Measurements from ENCODE around the gene CST3. TPM values are rescaled to one million over a fixed set of nuclear protein-coding genes. Genes with fewer than 3 reads are reported as not detected.

CST3 gene
- polyA plus RNA-seq, 2 donors: 262 to 448 TPM

GRCh38 chr20:23631981-23632710 is 5.6 kb downstream of the CST3 start:
- H3K27me3 ChIP-seq (ENCODE audit: control insufficient read depth in 1 of 2, insufficient read depth in 2 of 2, low read length in 2 of 2): no peaks in the 10 kb centered on the region
- peaks cover 11 to 30% of the 10 kb centered on the region in 2 donors for H3K4me1 ChIP-seq (ENCODE audit: control insufficient read depth in 2 of 2, insufficient read depth in 2 of 2, low read length in 1 of 2)
- 81% methylated on average over 12 of the region's 12 CpGs for WGBS, 2 donors
- H3K36me3 ChIP-seq (ENCODE audit: control insufficient read depth in 2 of 2, insufficient read depth in 2 of 2, low read length in 1 of 2): peaks cover 4 to 21% of the 10 kb centered on the region in 2 donors
- H3K4me3 ChIP-seq (ENCODE audit: low read depth in 1 of 2, low read length in 2 of 2): no peak overlapping the region
- no peak overlapping the region for H3K27ac ChIP-seq (ENCODE audit: low read depth in 2 of 2, low read length in 1 of 2)
- H3K9me3 ChIP-seq (ENCODE audit: control insufficient read depth in 2 of 2, insufficient read depth in 1 of 2, low read depth in 1 of 2, low read length in 1 of 2): no peaks in the 10 kb centered on the region

- Histone ChIP-seq H3K4me1 (ENCODE audit: control insufficient read depth in 2 of 2, insufficient read depth in 2 of 2, low read length in 1 of 2) (peaks cover 11 to 26% of the 10 kb centered on the region in 2 donors), H3K4me3 (ENCODE audit: low read depth in 1 of 2, low read length in 2 of 2) (no peak overlapping the region), H3K9me3 (ENCODE audit: control insufficient read depth in 2 of 2, insufficient read depth in 1 of 2, low read depth in 1 of 2, low read length in 1 of 2) (no peaks in the 10 kb centered on the region), H3K36me3 (ENCODE audit: control insufficient read depth in 2 of 2, insufficient read depth in 2 of 2, low read length in 1 of 2) (peaks cover 4 to 21% of the 10 kb centered on the region in 2 donors), H3K27ac (ENCODE audit: low read depth in 2 of 2, low read length in 1 of 2) (no peak overlapping the region), H3K27me3 (ENCODE audit: control insufficient read depth in 1 of 2, insufficient read depth in 2 of 2, low read length in 2 of 2) (no peaks in the 10 kb centered on the region)
- 93 to 94% methylated on average over 9 of the region's 9 CpGs for WGBS, 2 donors
These were observed 6.4 kb downstream of the CST3 start for GRCh38 chr20:23631226-23631822.

- Histone ChIP-seq H3K4me1 (ENCODE audit: control insufficient read depth in 2 of 2, insufficient read depth in 2 of 2, low read length in 1 of 2) (peaks cover 8 to 27% of the 10 kb centered on the region in 2 donors), H3K27me3 (ENCODE audit: control insufficient read depth in 1 of 2, insufficient read depth in 2 of 2, low read length in 2 of 2) (no peaks in the 10 kb centered on the region), H3K27ac (ENCODE audit: low read depth in 2 of 2, low read length in 1 of 2) (peak overlapping the region in 1 of 2 donors; percentile 60), H3K9me3 (ENCODE audit: control insufficient read depth in 2 of 2, insufficient read depth in 1 of 2, low read depth in 1 of 2, low read length in 1 of 2) (no peaks in the 10 kb centered on the region), H3K36me3 (ENCODE audit: control insufficient read depth in 2 of 2, insufficient read depth in 2 of 2, low read length in 1 of 2) (peaks cover 4 to 21% of the 10 kb centered on the region in 2 donors), H3K4me3 (ENCODE audit: low read depth in 1 of 2, low read length in 2 of 2) (no peak overlapping the region)
- WGBS, 2 donors: 92 to 95% methylated on average over 4 of the region's 4 CpGs
These were observed 7.3 kb downstream of the CST3 start for GRCh38 chr20:23630392-23630849.

- peak overlapping the region; percentile 18 to 84 for H3K27ac ChIP-seq (ENCODE audit: low read depth in 2 of 2, low read length in 1 of 2)
- no peak overlapping the region for H3K4me3 ChIP-seq (ENCODE audit: low read depth in 1 of 2, low read length in 2 of 2)
- H3K4me1 ChIP-seq (ENCODE audit: control insufficient read depth in 2 of 2, insufficient read depth in 2 of 2, low read length in 1 of 2): peaks cover 8 to 20% of the 10 kb centered on the region in 2 donors
- 70 to 72% methylated on average over 12 of the region's 12 CpGs for WGBS, 2 donors
- H3K9me3 ChIP-seq (ENCODE audit: control insufficient read depth in 2 of 2, insufficient read depth in 1 of 2, low read depth in 1 of 2, low read length in 1 of 2): no peaks in the 10 kb centered on the region
- no peaks in the 10 kb centered on the region for H3K27me3 ChIP-seq (ENCODE audit: control insufficient read depth in 1 of 2, insufficient read depth in 2 of 2, low read length in 2 of 2)
- peaks cover under 1 to 18% of the 10 kb centered on the region in 2 donors for H3K36me3 ChIP-seq (ENCODE audit: control insufficient read depth in 2 of 2, insufficient read depth in 2 of 2, low read length in 1 of 2)
These were observed 8.0 kb downstream of the CST3 start for GRCh38 chr20:23629542-23630391.

GRCh38 chr20:23629017-23629541 is 8.7 kb downstream of the CST3 start:
- peaks cover 0 to 13% of the 10 kb centered on the region in 2 donors for H3K36me3 ChIP-seq (ENCODE audit: control insufficient read depth in 2 of 2, insufficient read depth in 2 of 2, low read length in 1 of 2)
- peak overlapping the region; percentile 25 to 84 for H3K27ac ChIP-seq (ENCODE audit: low read depth in 2 of 2, low read length in 1 of 2)
- no peaks in the 10 kb centered on the region for H3K9me3 ChIP-seq (ENCODE audit: control insufficient read depth in 2 of 2, insufficient read depth in 1 of 2, low read depth in 1 of 2, low read length in 1 of 2)
- peaks cover 6 to 15% of the 10 kb centered on the region in 2 donors for H3K4me1 ChIP-seq (ENCODE audit: control insufficient read depth in 2 of 2, insufficient read depth in 2 of 2, low read length in 1 of 2)
- H3K4me3 ChIP-seq (ENCODE audit: low read depth in 1 of 2, low read length in 2 of 2): no peak overlapping the region
- no peaks in the 10 kb centered on the region for H3K27me3 ChIP-seq (ENCODE audit: control insufficient read depth in 1 of 2, insufficient read depth in 2 of 2, low read length in 2 of 2)
- 39 to 50% methylated on average over 7 of the region's 7 CpGs for WGBS, 2 donors

GRCh38 chr20:23628402-23629016 is 9.2 kb downstream of the CST3 start:
- Histone ChIP-seq H3K4me3 (ENCODE audit: low read depth in 1 of 2, low read length in 2 of 2) (no peak overlapping the region), H3K27ac (ENCODE audit: low read depth in 2 of 2, low read length in 1 of 2) (peak overlapping the region; percentile 25 to 48), H3K9me3 (ENCODE audit: control insufficient read depth in 2 of 2, insufficient read depth in 1 of 2, low read depth in 1 of 2, low read length in 1 of 2) (no peaks in the 10 kb centered on the region), H3K4me1 (ENCODE audit: control insufficient read depth in 2 of 2, insufficient read depth in 2 of 2, low read length in 1 of 2) (peaks cover 6 to 15% of the 10 kb centered on the region in 2 donors), H3K27me3 (ENCODE audit: control insufficient read depth in 1 of 2, insufficient read depth in 2 of 2, low read length in 2 of 2) (no peaks in the 10 kb centered on the region), H3K36me3 (ENCODE audit: control insufficient read depth in 2 of 2, insufficient read depth in 2 of 2, low read length in 1 of 2) (peaks cover 0 to 12% of the 10 kb centered on the region in 2 donors)
- WGBS, 2 donors: 84 to 95% methylated on average over 6 of the region's 6 CpGs

GRCh38 chr20:23627501-23627900 is 10.3 kb downstream of the CST3 start:
- Histone ChIP-seq H3K9me3 (ENCODE audit: control insufficient read depth in 2 of 2, insufficient read depth in 1 of 2, low read depth in 1 of 2, low read length in 1 of 2) (no peaks in the 10 kb centered on the region), H3K4me3 (ENCODE audit: low read depth in 1 of 2, low read length in 2 of 2) (no peak overlapping the region), H3K36me3 (ENCODE audit: control insufficient read depth in 2 of 2, insufficient read depth in 2 of 2, low read length in 1 of 2) (peaks cover 0 to 3% of the 10 kb centered on the region in 2 donors), H3K4me1 (ENCODE audit: control insufficient read depth in 2 of 2, insufficient read depth in 2 of 2, low read length in 1 of 2) (peaks cover 6 to 15% of the 10 kb centered on the region in 2 donors), H3K27me3 (ENCODE audit: control insufficient read depth in 1 of 2, insufficient read depth in 2 of 2, low read length in 2 of 2) (no peaks in the 10 kb centered on the region), H3K27ac (ENCODE audit: low read depth in 2 of 2, low read length in 1 of 2) (no peak overlapping the region)
- 68 to 80% methylated on average over 3 of the region's 3 CpGs for WGBS, 2 donors

- H3K27ac ChIP-seq (ENCODE audit: low read depth in 2 of 2, low read length in 1 of 2): no peak overlapping the region
- WGBS, 2 donors: 67 to 72% methylated on average over 4 of the region's 4 CpGs
- H3K27me3 ChIP-seq (ENCODE audit: control insufficient read depth in 1 of 2, insufficient read depth in 2 of 2, low read length in 2 of 2): no peaks in the 10 kb centered on the region
- H3K36me3 ChIP-seq (ENCODE audit: control insufficient read depth in 2 of 2, insufficient read depth in 2 of 2, low read length in 1 of 2): no peaks in the 10 kb centered on the region
- H3K4me3 ChIP-seq (ENCODE audit: low read depth in 1 of 2, low read length in 2 of 2): no peak overlapping the region
- peaks cover 6 to 15% of the 10 kb centered on the region in 2 donors for H3K4me1 ChIP-seq (ENCODE audit: control insufficient read depth in 2 of 2, insufficient read depth in 2 of 2, low read length in 1 of 2)
- no peaks in the 10 kb centered on the region for H3K9me3 ChIP-seq (ENCODE audit: control insufficient read depth in 2 of 2, insufficient read depth in 1 of 2, low read depth in 1 of 2, low read length in 1 of 2)
These were observed 11.6 kb downstream of the CST3 start for GRCh38 chr20:23626040-23626620.
